Brain microvascular endothelial cell (primary cell): Measurements from ENCODE around the gene RSAD2.

Experiments
- DNase-seq: peaks from one replicate; pipeline ENCODE4 v3.0.0-alpha.2; 2020
- H3K27ac ChIP-seq: fragments of 250-450 bp; sonication (Bioruptor Pico); 2 replicates; pipeline ENCODE4 v1.5.1; 2020; ENCODE audit warnings: mild to moderate bottlenecking, moderate library complexity
- H3K27me3 ChIP-seq: fragments of 250-450 bp; sonication (Bioruptor Pico); replicated peaks from 2 replicates; pipeline ENCODE4 v1.5.1; 2020; ENCODE audit warnings: mild to moderate bottlenecking
- H3K36me3 ChIP-seq: fragments of 250-450 bp; sonication (Bioruptor Pico); replicated peaks from 2 replicates; pipeline ENCODE4 v1.5.1; 2020; ENCODE audit warnings: mild to moderate bottlenecking
- H3K4me3 ChIP-seq: 2 replicates; pipeline ENCODE4 v1.5.1; 2011; ENCODE audit warnings: low read depth, mild to moderate bottlenecking, control low read depth, low read length, moderate library complexity
- CTCF ChIP-seq: IDR thresholded peaks from 2 replicates; pipeline ENCODE4 v1.5.1; 2011; ENCODE audit warnings: low read depth, mild to moderate bottlenecking, moderate library complexity, low read length, control low read depth, inconsistent platforms; ENCODE audit errors: missing control alignments
- in situ Hi-C: cut with HindIII; loops from 2 replicates; pipeline ENCODE4 v1.10.0; 2017; ENCODE audit warnings: low sequenced_read_pairs, low pct_ligation_motif_present

The RSAD2 gene

GRCh38 chr2:6877402-6878304 lies at the start of gene RSAD2:
RSAD2 (plus strand) TSS chr2:6877777; CDS start chr2:6877801, 24 bp downstream.
- Histone ChIP-seq H3K27ac (no peak within 1 kb of the TSS), H3K27me3 (no peaks in the 10 kb centered on the region), H3K36me3 (no peaks in the 10 kb centered on the region), H3K4me3 (peak within 1 kb of the TSS; percentile 23)
- DNase-seq: peak; percentile 45
- TF ChIP-seq CTCF: peak; percentile 5
- in situ Hi-C loops: no loop called here

GRCh38 chr2:6828299-6828584 lies 49.3 kb upstream of the RSAD2 start:
- H3K4me3 ChIP-seq: no peak overlapping the region
- no peaks in the 10 kb centered on the region for H3K36me3 ChIP-seq
- no peaks in the 10 kb centered on the region for H3K27me3 ChIP-seq
- in situ Hi-C loops: no loop called here
- DNase-seq: no peak
- peak; percentile 41 for TF ChIP-seq CTCF
- H3K27ac ChIP-seq: peak overlapping the region; percentile 41

GRCh38 chr2:6831229-6831628 lies 46.3 kb upstream of the RSAD2 start:
- Histone ChIP-seq H3K36me3 (no peaks in the 10 kb centered on the region), H3K27ac (no peak overlapping the region), H3K27me3 (no peaks in the 10 kb centered on the region), H3K4me3 (no peak overlapping the region)
- no peak for DNase-seq
- TF ChIP-seq CTCF: no peak
- in situ Hi-C loops: no loop called here

GRCh38 chr2:6832596-6833299 lies 44.8 kb upstream of the RSAD2 start:
- in situ Hi-C loops: no loop called here
- Histone ChIP-seq H3K27ac (no peak overlapping the region), H3K36me3 (no peaks in the 10 kb centered on the region), H3K4me3 (no peak overlapping the region), H3K27me3 (no peaks in the 10 kb centered on the region)
- no peak for TF ChIP-seq CTCF
- DNase-seq: no peak

- H3K27ac ChIP-seq: no peak overlapping the region
- no peak for TF ChIP-seq CTCF
- no peaks in the 10 kb centered on the region for H3K36me3 ChIP-seq
- H3K4me3 ChIP-seq: no peak overlapping the region
- in situ Hi-C loops: no loop called here
- no peaks in the 10 kb centered on the region for H3K27me3 ChIP-seq
- no peak for DNase-seq
Measured at GRCh38 chr2:6833300-6833604, 44.3 kb upstream of the RSAD2 start.
